BLaER1 treated with 17β-estradiol and CSF1 and Interleukin-3, amounts not matched to agents 10 nM and 100 nM (cell line): ENCODE data around the gene CSTF2T.

Source experiments
- H3K27ac ChIP-seq, 11 experiments: shearing (Covaris generic); formaldehyde crosslinking; 2 replicates each; pipeline ENCODE4 v1.8.1; 2022
- H3K27me3 ChIP-seq, 11 experiments: shearing (Covaris generic); formaldehyde crosslinking; 2 replicates each; pipeline ENCODE4 v1.8.1; 2022
- H3K36me3 ChIP-seq, 11 experiments: shearing (Covaris generic); formaldehyde crosslinking; 2 replicates each; pipeline ENCODE4 v1.8.1; 2022
- H3K4me1 ChIP-seq, 10 experiments: shearing (Covaris generic); formaldehyde crosslinking; 2 replicates each; pipeline ENCODE4 v1.8.1; 2022
- H3K4me2 ChIP-seq, 11 experiments: shearing (Covaris generic); formaldehyde crosslinking; 2 replicates each; pipeline ENCODE4 v1.8.1; 2022
- H3K4me3 ChIP-seq, 10 experiments: shearing (Covaris generic); formaldehyde crosslinking; 2 replicates each; pipeline ENCODE4 v1.8.1; 2022
- H3K9ac ChIP-seq, 11 experiments: shearing (Covaris generic); formaldehyde crosslinking; 2 replicates each; pipeline ENCODE4 v1.8.1; 2022
- H3K9me3 ChIP-seq, 11 experiments: shearing (Covaris generic); formaldehyde crosslinking; replicated peaks in 1 of 11; 2 replicates each; pipeline ENCODE4 v1.8.1; 2022
- H4K20me1 ChIP-seq, 11 experiments: shearing (Covaris generic); formaldehyde crosslinking; 2 replicates each; pipeline ENCODE4 v1.8.1; 2022
- Cebpa-rat ChIP-seq, 11 experiments: shearing (Covaris generic); IDR thresholded peaks; 2 replicates each; pipeline ENCODE4 v1.8.1; 2022

CSTF2T gene

DNA sequence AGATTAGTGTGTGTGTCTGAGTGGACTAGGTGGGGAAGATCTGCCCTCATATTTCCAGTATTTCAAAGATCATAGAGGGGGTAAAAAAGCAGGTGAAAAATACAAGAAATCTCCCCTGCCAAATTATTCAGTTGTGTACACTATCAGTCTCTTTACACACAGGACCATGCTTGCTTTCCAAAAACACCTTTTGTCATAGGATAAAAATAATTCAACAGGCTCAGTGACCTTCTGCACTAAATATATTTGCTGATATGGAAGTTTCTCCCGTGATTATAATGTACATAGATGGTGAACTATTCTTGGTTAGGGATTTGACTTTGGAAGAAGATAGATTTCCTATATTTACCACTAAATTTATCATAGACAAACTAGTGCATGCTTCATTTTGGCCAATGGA is 24.6 kb upstream of the CSTF2T start:
- H3K9me3 ChIP-seq = 0 out of 22 replicates have a peak, but pooled peaks cover 0 to 4% (median 0%) of the 10 kb centered on the region in 11 experiments
- no peak overlapping the region for H3K9ac ChIP-seq
- no peaks in the 10 kb centered on the region for H3K36me3 ChIP-seq
- no peak for TF ChIP-seq Cebpa-rat (IDR thresholded peaks at IDR 0.05)
- peaks cover 0 to 3% (median 0%) of the 10 kb centered on the region in 10 experiments; a peak in 4 of 20 replicates for H3K4me1 ChIP-seq
- H3K27me3 ChIP-seq = no peaks in the 10 kb centered on the region
- no peak overlapping the region for H3K4me3 ChIP-seq
- H4K20me1 ChIP-seq = no peaks in the 10 kb centered on the region
- no peak overlapping the region for H3K4me2 ChIP-seq
- H3K27ac ChIP-seq = no peak overlapping the region

DNA sequence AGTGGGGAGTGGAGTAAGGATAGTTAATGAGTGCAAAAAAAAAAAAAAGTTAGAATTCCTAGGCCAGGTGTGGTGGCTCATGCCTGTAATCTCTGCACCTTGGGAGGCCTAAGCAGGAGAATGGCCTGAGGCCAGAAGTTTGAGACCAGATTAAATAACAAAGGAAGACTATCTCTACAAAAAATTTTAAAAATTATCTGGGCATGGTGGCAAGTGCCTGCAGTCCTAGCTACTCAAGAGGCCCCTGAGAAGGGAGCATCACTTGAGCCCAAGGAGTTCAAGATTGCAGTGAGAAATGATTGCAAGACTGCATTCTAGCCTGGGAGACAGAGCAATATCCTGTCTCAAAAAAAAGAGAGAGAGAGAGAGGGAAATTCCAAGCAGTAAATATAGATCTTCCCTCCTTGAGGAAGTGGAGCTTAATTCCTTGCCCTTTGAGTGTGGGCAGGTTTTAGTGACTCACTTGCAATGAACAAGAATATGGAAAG is 19.5 kb upstream of the CSTF2T start:
- TF ChIP-seq Cebpa-rat (IDR thresholded peaks at IDR 0.05) = no peak
- H3K27ac ChIP-seq = no peak overlapping the region
- H3K4me1 ChIP-seq = peaks cover 0 to 11% (median 0%) of the 10 kb centered on the region in 10 experiments; a peak in 4 of 20 replicates
- peak overlapping the region in 3 of 11 experiments; percentile 7 to 65 (median 54); a peak in 5 of 22 replicates for H3K4me2 ChIP-seq
- 0 out of 22 replicates have a peak, but pooled peaks cover 0 to 4% (median 0%) of the 10 kb centered on the region in 11 experiments for H3K9me3 ChIP-seq
- H3K36me3 ChIP-seq = no peaks in the 10 kb centered on the region
- H3K27me3 ChIP-seq = no peaks in the 10 kb centered on the region
- H3K4me3 ChIP-seq = no peak overlapping the region
- no peaks in the 10 kb centered on the region for H4K20me1 ChIP-seq
- H3K9ac ChIP-seq = no peak overlapping the region

DNA sequence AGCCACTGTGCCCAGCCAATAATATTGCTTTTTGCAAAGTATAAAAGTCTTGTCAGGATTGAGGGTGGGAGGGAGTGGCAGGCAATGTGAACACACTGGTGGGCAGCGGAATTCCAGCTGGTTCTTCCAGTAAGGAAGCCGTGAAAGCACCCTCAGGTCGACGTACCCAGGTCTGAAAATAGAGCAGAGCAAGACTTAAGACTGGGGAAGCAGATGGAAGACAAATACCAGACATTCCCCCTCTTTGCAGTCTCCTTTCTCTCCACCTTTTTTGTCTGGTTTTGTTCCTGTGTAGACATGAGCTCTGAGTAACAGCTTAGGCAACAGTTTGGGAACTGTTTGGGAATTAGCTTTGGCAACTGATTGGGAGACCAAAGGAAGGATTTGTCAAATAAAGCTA is 17.6 kb upstream of the CSTF2T start:
- TF ChIP-seq Cebpa-rat (IDR thresholded peaks at IDR 0.05) = no peak
- no peak overlapping the region for H3K4me2 ChIP-seq
- H3K27me3 ChIP-seq = no peaks in the 10 kb centered on the region
- H3K4me3 ChIP-seq = no peak overlapping the region
- H4K20me1 ChIP-seq = no peaks in the 10 kb centered on the region
- H3K9ac ChIP-seq = no peak overlapping the region
- H3K27ac ChIP-seq = no peak overlapping the region
- no peaks in the 10 kb centered on the region for H3K36me3 ChIP-seq
- H3K4me1 ChIP-seq = peaks cover 0 to 13% (median 0%) of the 10 kb centered on the region in 10 experiments; a peak in 5 of 20 replicates
- H3K9me3 ChIP-seq = no peaks in the 10 kb centered on the region

DNA sequence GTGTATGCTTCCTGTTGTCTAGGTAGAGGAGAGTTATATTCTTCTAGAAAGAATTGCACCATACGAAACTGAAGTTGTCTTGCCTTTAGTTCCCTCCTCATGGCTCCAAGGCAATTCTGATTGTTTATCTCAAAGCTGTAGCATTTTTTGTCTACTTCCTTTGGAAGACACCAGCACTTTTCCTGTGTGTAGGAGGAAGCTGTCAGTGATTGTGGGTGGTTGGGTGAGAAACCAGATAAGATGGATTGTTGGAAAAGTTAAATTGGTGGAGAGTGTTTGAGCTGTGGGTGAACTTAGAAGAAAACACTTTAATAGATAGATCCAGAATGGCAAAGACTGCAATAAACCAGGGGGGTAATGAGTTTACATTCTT is 12.1 kb upstream of the CSTF2T start:
- no peaks in the 10 kb centered on the region for H3K36me3 ChIP-seq
- no peaks in the 10 kb centered on the region for H3K27me3 ChIP-seq
- peak overlapping the region in 2 of 11 experiments; percentile 34 to 52; a peak in 3 of 22 replicates for H3K4me2 ChIP-seq
- no peak overlapping the region for H3K4me3 ChIP-seq
- no peaks in the 10 kb centered on the region for H4K20me1 ChIP-seq
- no peak overlapping the region for H3K9ac ChIP-seq
- peaks cover 0 to 12% (median 4%) of the 10 kb centered on the region in 10 experiments; a peak in 7 of 20 replicates for H3K4me1 ChIP-seq
- no peak for TF ChIP-seq Cebpa-rat (IDR thresholded peaks at IDR 0.05)
- no peaks in the 10 kb centered on the region for H3K9me3 ChIP-seq
- H3K27ac ChIP-seq = no peak overlapping the region; a peak in 1 of 22 replicates

DNA sequence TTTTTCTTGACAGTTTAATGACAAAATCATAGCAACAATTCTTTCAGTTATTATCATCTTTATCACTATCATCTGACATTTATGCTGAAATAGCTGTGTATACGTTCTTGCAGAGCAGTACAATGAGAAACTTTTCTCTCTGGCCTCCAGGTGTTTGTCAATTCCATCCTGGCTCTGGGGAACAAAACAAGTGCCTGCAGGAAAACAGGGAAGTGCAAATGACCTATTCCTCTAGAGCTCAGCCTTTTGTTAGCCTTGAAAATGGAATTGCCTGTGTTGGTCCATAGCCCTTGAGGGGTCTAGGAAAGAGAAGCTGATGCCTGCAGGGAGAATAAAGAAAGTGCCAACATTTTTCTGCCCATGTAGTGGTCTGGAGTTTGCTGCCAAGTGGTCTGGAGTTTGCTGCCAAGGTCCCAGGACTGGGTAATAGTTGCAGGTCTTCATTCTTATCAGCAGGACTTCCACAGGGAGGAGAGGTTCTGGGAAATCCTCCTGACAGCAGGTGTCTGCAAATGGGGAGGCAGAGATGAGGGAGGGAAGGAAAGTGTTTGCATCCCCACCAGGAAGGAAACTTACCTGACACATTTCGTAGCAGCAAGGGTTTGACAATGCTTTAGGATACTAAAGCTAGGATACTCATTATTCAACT is 10.1 kb upstream of the CSTF2T start:
- H3K9ac ChIP-seq = no peak overlapping the region
- no peaks in the 10 kb centered on the region for H3K27me3 ChIP-seq
- no peaks in the 10 kb centered on the region for H3K9me3 ChIP-seq
- H3K4me3 ChIP-seq = no peak overlapping the region
- H3K27ac ChIP-seq = no peak overlapping the region
- peaks cover 0 to 12% (median 4%) of the 10 kb centered on the region in 10 experiments; a peak in 7 of 20 replicates for H3K4me1 ChIP-seq
- TF ChIP-seq Cebpa-rat (IDR thresholded peaks at IDR 0.05) = no peak
- H3K36me3 ChIP-seq = no peaks in the 10 kb centered on the region
- no peak overlapping the region for H3K4me2 ChIP-seq
- H4K20me1 ChIP-seq = no peaks in the 10 kb centered on the region

DNA sequence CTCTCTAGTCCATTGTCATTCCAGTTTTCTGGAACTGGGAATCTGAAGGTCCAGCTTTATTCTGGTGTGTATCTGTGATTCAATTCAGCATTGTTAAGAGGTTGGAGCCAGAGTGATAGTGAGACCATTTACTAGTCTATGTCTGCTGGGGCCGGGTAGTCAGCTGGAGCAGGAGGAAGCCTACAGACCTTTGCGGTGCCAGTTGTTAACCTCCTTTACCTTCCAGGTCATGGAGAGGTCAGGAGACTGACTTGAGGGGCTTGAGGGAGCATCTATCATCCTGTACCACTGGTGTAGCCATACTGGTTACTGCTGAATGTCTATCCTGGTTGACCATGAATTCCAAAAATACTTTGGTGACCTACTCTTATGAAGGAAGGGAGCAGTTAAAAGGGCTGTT is 9.2 kb upstream of the CSTF2T start:
- H3K9me3 ChIP-seq = no peaks in the 10 kb centered on the region
- H3K4me1 ChIP-seq = peaks cover 0 to 12% (median 4%) of the 10 kb centered on the region in 10 experiments; a peak in 7 of 20 replicates

DNA sequence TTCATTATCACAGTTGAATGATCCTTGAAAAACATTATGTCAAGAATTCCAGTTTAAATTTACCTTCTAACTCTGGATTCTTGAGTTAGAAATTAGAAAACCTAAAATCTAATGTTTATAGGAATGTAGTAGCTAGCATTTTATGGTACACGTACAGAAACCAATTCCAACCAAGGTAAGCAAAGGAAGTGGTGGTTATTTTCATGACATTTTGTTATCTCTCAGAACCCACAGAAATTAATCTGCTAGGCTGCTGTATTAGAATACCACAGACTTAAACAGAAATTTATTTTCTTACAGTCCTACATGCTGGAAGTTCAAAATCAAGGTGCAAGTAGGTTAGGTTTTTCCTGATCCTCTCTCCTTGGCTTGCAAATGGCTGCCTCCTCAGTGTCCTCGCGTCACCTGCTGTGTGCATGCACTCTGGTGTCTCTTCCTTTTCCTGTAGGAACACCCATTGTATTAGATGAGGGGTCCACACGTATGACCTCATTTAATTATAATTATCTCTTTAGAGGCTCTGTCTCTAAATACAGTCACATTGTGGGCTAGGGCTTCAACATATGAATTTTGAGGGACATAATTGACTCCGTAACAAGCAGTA is 8.5 kb upstream of the CSTF2T start:
- H3K4me2 ChIP-seq = peak overlapping the region in 4 of 11 experiments; percentile 0 to 32 (median 12); a peak in 1 of 22 replicates

More for the DNA sequence above, 9.2 kb upstream of the CSTF2T start:
- no peak overlapping the region for H3K4me3 ChIP-seq
- H3K27me3 ChIP-seq = no peaks in the 10 kb centered on the region
- H3K36me3 ChIP-seq = no peaks in the 10 kb centered on the region
- no peaks in the 10 kb centered on the region for H4K20me1 ChIP-seq
- no peak overlapping the region for H3K4me2 ChIP-seq
- no peak overlapping the region for H3K27ac ChIP-seq
- no peak overlapping the region for H3K9ac ChIP-seq
- no peak for TF ChIP-seq Cebpa-rat (IDR thresholded peaks at IDR 0.05)

DNA sequence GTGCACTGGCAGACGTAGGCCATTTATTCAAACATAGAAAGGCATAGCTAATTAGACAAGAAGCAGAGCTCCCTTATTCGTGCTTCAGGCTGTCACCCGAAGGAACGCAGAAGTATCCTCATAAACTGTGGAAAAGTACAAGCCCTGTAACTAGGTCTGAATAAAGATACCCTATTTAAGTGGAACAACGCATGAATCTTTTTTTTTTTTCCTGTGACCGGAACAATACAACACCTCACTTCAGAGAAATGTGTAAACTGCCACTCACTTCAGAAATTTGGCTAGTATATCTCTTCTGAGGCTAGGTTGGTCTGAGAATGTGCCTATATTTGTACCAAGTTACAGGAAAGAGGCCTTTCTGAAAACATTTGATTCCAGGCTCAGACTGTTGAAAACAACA is 8.0 kb upstream of the CSTF2T start:
- Histone ChIP-seq H3K27ac (no peak overlapping the region), H3K9ac (no peak overlapping the region), H3K4me1 (peaks cover 0 to 12% (median 4%) of the 10 kb centered on the region in 10 experiments; a peak in 7 of 20 replicates), H3K4me2 (0 out of 22 replicates have a peak overlapping the region, but pooled peaks of 1 of the 11 experiments have one; percentile 0), H3K36me3 (no peaks in the 10 kb centered on the region), H4K20me1 (no peaks in the 10 kb centered on the region), H3K4me3 (no peak overlapping the region), H3K9me3 (no peaks in the 10 kb centered on the region), H3K27me3 (no peaks in the 10 kb centered on the region)
- no peak for TF ChIP-seq Cebpa-rat (IDR thresholded peaks at IDR 0.05)

More for the DNA sequence above, 8.5 kb upstream of the CSTF2T start:
- no peak overlapping the region for H3K9ac ChIP-seq
- no peaks in the 10 kb centered on the region for H3K9me3 ChIP-seq
- H3K27me3 ChIP-seq = no peaks in the 10 kb centered on the region
- H3K27ac ChIP-seq = no peak overlapping the region
- TF ChIP-seq Cebpa-rat (IDR thresholded peaks at IDR 0.05) = no peak
- peaks cover 0 to 12% (median 4%) of the 10 kb centered on the region in 10 experiments; a peak in 7 of 20 replicates for H3K4me1 ChIP-seq
- H3K4me3 ChIP-seq = no peak overlapping the region
- no peaks in the 10 kb centered on the region for H4K20me1 ChIP-seq
- no peaks in the 10 kb centered on the region for H3K36me3 ChIP-seq

DNA sequence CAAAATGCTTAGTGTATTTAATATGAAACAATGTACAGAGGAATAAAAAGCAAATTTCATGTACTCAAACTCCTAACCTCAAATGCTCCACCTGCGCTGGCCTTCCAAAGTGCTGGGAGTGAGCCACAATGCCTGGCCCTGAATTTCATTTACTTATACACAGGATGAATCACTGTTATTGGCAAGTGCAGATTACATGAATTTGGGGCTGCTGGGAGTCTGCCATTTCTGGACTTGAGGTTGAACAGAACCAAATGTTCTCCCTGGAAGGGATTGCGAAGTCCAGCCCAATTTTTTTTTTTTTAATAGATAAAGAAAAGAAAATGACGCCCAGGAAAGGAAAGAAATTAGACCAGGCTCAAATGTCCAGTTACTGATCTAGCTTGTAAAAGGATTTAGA is 6.8 kb upstream of the CSTF2T start:
- no peaks in the 10 kb centered on the region for H3K27me3 ChIP-seq
- H3K9me3 ChIP-seq = no peaks in the 10 kb centered on the region
- H3K9ac ChIP-seq = no peak overlapping the region
- no peaks in the 10 kb centered on the region for H4K20me1 ChIP-seq
- no peak for TF ChIP-seq Cebpa-rat (IDR thresholded peaks at IDR 0.05)
- H3K36me3 ChIP-seq = no peaks in the 10 kb centered on the region
- H3K4me3 ChIP-seq = no peak overlapping the region
- H3K4me2 ChIP-seq = no peak overlapping the region
- H3K27ac ChIP-seq = no peak overlapping the region
- peaks cover 0 to 12% (median 3%) of the 10 kb centered on the region in 10 experiments; a peak in 7 of 20 replicates for H3K4me1 ChIP-seq
